ENCODE measurements around the gene METAP2.

Gene METAP2

GRCh38 chr12:95533985-95534384 lies 60.0 kb downstream of the METAP2 start:
- H3K14ac ChIP-seq (ENCODE audit: low read length in 2 of 2): no peak overlapping the region
- 74% methylated on average over 3 of the region's 4 CpGs for WGBS
- no peak overlapping the region for H3K4me2 ChIP-seq (ENCODE audit: low read length, poor library complexity, severe bottlenecking)

GRCh38 chr12:95538006-95538405 lies 64.1 kb downstream of the METAP2 start:
- Histone ChIP-seq H3K27me3 (ENCODE audit: control insufficient read depth in 1 of 2, insufficient read depth in 1 of 2, low read length in 2 of 2) (no peaks in the 10 kb centered on the region), H3K9me3 (ENCODE audit: control insufficient read depth, low read length) (no peaks in the 10 kb centered on the region), H3K79me1 (replicated peaks; ENCODE audit: low read length, poor library complexity, severe bottlenecking) (no peaks in the 10 kb centered on the region), H3K27ac (ENCODE audit: low read length, poor library complexity, severe bottlenecking) (no peak overlapping the region), H3K36me3 (ENCODE audit: control insufficient read depth in 1 of 2, insufficient read depth in 2 of 2, low read depth in 1 of 2, low read length in 2 of 2) (no peaks in the 10 kb centered on the region), H2BK120ac (ENCODE audit: low read depth, low read length) (no peak overlapping the region), H3K4me3 (ENCODE audit: insufficient read depth in 1 of 2, low read depth in 1 of 2, low read length in 2 of 2) (no peak overlapping the region), H3K9ac (ENCODE audit: low read length) (no peak overlapping the region), H3K18ac (ENCODE audit: low read depth in 1 of 2, low read length in 2 of 2) (no peak overlapping the region), H3K14ac (ENCODE audit: low read length in 2 of 2) (no peak overlapping the region), H3K4ac (ENCODE audit: low read depth in 1 of 2, low read length in 2 of 2) (no peak overlapping the region), H2AK5ac (ENCODE audit: low read length, severe bottlenecking) (no peak overlapping the region), H2BK5ac (ENCODE audit: low read depth, low read length, poor library complexity, severe bottlenecking) (no peak overlapping the region), H4K8ac (ENCODE audit: low read length) (no peak overlapping the region), H2AFZ (ENCODE audit: low read depth, low read length) (no peak overlapping the region), H4K91ac (ENCODE audit: low read length) (no peak overlapping the region), H2BK15ac (ENCODE audit: low read depth, poor library complexity, severe bottlenecking) (no peak overlapping the region), H2BK12ac (ENCODE audit: low read length in 2 of 2) (no peak overlapping the region), H3K4me1 (ENCODE audit: control insufficient read depth, insufficient read depth, low read depth, low read length) (no peaks in the 10 kb centered on the region), H3K23ac (ENCODE audit: low read length in 2 of 2) (no peak overlapping the region), H3K4me2 (ENCODE audit: low read length, poor library complexity, severe bottlenecking) (no peak overlapping the region)
- no peak for DNase-seq
- WGBS: 60% methylated on average over 2 of the region's 4 CpGs

More at GRCh38 chr12:95533985-95534384, 60.0 kb downstream of the METAP2 start:
- no peak overlapping the region for H3K4ac ChIP-seq (ENCODE audit: low read depth in 1 of 2, low read length in 2 of 2)
- H4K8ac ChIP-seq (ENCODE audit: low read length): no peak overlapping the region
- no peak overlapping the region for H2BK120ac ChIP-seq (ENCODE audit: low read depth, low read length)
- no peaks in the 10 kb centered on the region for H3K9me3 ChIP-seq (ENCODE audit: control insufficient read depth, low read length)
- no peak overlapping the region for H4K91ac ChIP-seq (ENCODE audit: low read length)
- H3K4me1 ChIP-seq (ENCODE audit: control insufficient read depth, insufficient read depth, low read depth, low read length): no peaks in the 10 kb centered on the region
- no peaks in the 10 kb centered on the region for H3K79me1 ChIP-seq (replicated peaks; ENCODE audit: low read length, poor library complexity, severe bottlenecking)
- no peak overlapping the region for H3K9ac ChIP-seq (ENCODE audit: low read length)
- no peak overlapping the region for H3K18ac ChIP-seq (ENCODE audit: low read depth in 1 of 2, low read length in 2 of 2)
- H3K4me3 ChIP-seq (ENCODE audit: insufficient read depth in 1 of 2, low read depth in 1 of 2, low read length in 2 of 2): no peak overlapping the region
- no peak for DNase-seq
- no peaks in the 10 kb centered on the region for H3K36me3 ChIP-seq (ENCODE audit: control insufficient read depth in 1 of 2, insufficient read depth in 2 of 2, low read depth in 1 of 2, low read length in 2 of 2)
- H3K27me3 ChIP-seq (ENCODE audit: control insufficient read depth in 1 of 2, insufficient read depth in 1 of 2, low read length in 2 of 2): no peaks in the 10 kb centered on the region
- no peak overlapping the region for H2BK15ac ChIP-seq (ENCODE audit: low read depth, poor library complexity, severe bottlenecking)
- H2AK5ac ChIP-seq (ENCODE audit: low read length, severe bottlenecking): no peak overlapping the region
- no peak overlapping the region for H2BK12ac ChIP-seq (ENCODE audit: low read length in 2 of 2)
- H3K27ac ChIP-seq (ENCODE audit: low read length, poor library complexity, severe bottlenecking): no peak overlapping the region
- no peak overlapping the region for H2BK5ac ChIP-seq (ENCODE audit: low read depth, low read length, poor library complexity, severe bottlenecking)
- peak overlapping the region in 1 of 2 experiments; percentile 46 for H3K23ac ChIP-seq (ENCODE audit: low read length in 2 of 2)
- H2AFZ ChIP-seq (ENCODE audit: low read depth, low read length): no peak overlapping the region

GRCh38 chr12:95538656-95539055 lies 64.7 kb downstream of the METAP2 start:
- WGBS: 72% methylated on average over 2 of the region's 5 CpGs
- no peak overlapping the region for H2BK15ac ChIP-seq (ENCODE audit: low read depth, poor library complexity, severe bottlenecking)
- H2BK120ac ChIP-seq (ENCODE audit: low read depth, low read length): no peak overlapping the region
- no peak overlapping the region for H2AFZ ChIP-seq (ENCODE audit: low read depth, low read length)
- H3K9me3 ChIP-seq (ENCODE audit: control insufficient read depth, low read length): no peaks in the 10 kb centered on the region
- no peak overlapping the region for H4K91ac ChIP-seq (ENCODE audit: low read length)
- no peak overlapping the region for H2BK12ac ChIP-seq (ENCODE audit: low read length in 2 of 2)
- no peaks in the 10 kb centered on the region for H3K36me3 ChIP-seq (ENCODE audit: control insufficient read depth in 1 of 2, insufficient read depth in 2 of 2, low read depth in 1 of 2, low read length in 2 of 2)
- H3K4ac ChIP-seq (ENCODE audit: low read depth in 1 of 2, low read length in 2 of 2): no peak overlapping the region
- no peak overlapping the region for H3K27ac ChIP-seq (ENCODE audit: low read length, poor library complexity, severe bottlenecking)
- no peaks in the 10 kb centered on the region for H3K27me3 ChIP-seq (ENCODE audit: control insufficient read depth in 1 of 2, insufficient read depth in 1 of 2, low read length in 2 of 2)
- H3K9ac ChIP-seq (ENCODE audit: low read length): no peak overlapping the region
- H3K14ac ChIP-seq (ENCODE audit: low read length in 2 of 2): no peak overlapping the region
- peak overlapping the region; percentile 19 for H2BK5ac ChIP-seq (ENCODE audit: low read depth, low read length, poor library complexity, severe bottlenecking)
- no peak for DNase-seq
- H2AK5ac ChIP-seq (ENCODE audit: low read length, severe bottlenecking): no peak overlapping the region
- no peak overlapping the region for H3K4me2 ChIP-seq (ENCODE audit: low read length, poor library complexity, severe bottlenecking)
- no peaks in the 10 kb centered on the region for H3K4me1 ChIP-seq (ENCODE audit: control insufficient read depth, insufficient read depth, low read depth, low read length)
- no peak overlapping the region for H3K23ac ChIP-seq (ENCODE audit: low read length in 2 of 2)
- no peak overlapping the region for H3K4me3 ChIP-seq (ENCODE audit: insufficient read depth in 1 of 2, low read depth in 1 of 2, low read length in 2 of 2)
- H3K79me1 ChIP-seq (replicated peaks; ENCODE audit: low read length, poor library complexity, severe bottlenecking): no peaks in the 10 kb centered on the region
- H4K8ac ChIP-seq (ENCODE audit: low read length): no peak overlapping the region
- H3K18ac ChIP-seq (ENCODE audit: low read depth in 1 of 2, low read length in 2 of 2): no peak overlapping the region

- no peak overlapping the region for H3K14ac ChIP-seq (ENCODE audit: low read length in 2 of 2)
- H3K23ac ChIP-seq (ENCODE audit: low read length in 2 of 2): no peak overlapping the region
- H4K91ac ChIP-seq (ENCODE audit: low read length): no peak overlapping the region
- no peak overlapping the region for H3K4me3 ChIP-seq (ENCODE audit: insufficient read depth in 1 of 2, low read depth in 1 of 2, low read length in 2 of 2)
- no peak overlapping the region for H2BK15ac ChIP-seq (ENCODE audit: low read depth, poor library complexity, severe bottlenecking)
- no peak overlapping the region for H3K9ac ChIP-seq (ENCODE audit: low read length)
- no peak overlapping the region for H2AFZ ChIP-seq (ENCODE audit: low read depth, low read length)
- no peaks in the 10 kb centered on the region for H3K4me1 ChIP-seq (ENCODE audit: control insufficient read depth, insufficient read depth, low read depth, low read length)
- no peak overlapping the region for H3K4ac ChIP-seq (ENCODE audit: low read depth in 1 of 2, low read length in 2 of 2)
- no peak for DNase-seq
- no peaks in the 10 kb centered on the region for H3K9me3 ChIP-seq (ENCODE audit: control insufficient read depth, low read length)
- H3K27me3 ChIP-seq (ENCODE audit: control insufficient read depth in 1 of 2, insufficient read depth in 1 of 2, low read length in 2 of 2): peaks cover 0 to 2% of the 10 kb centered on the region in 2 experiments
- no peak overlapping the region for H2AK5ac ChIP-seq (ENCODE audit: low read length, severe bottlenecking)
- H3K79me1 ChIP-seq (replicated peaks; ENCODE audit: low read length, poor library complexity, severe bottlenecking): no peaks in the 10 kb centered on the region
- H3K27ac ChIP-seq (ENCODE audit: low read length, poor library complexity, severe bottlenecking): no peak overlapping the region
- H3K4me2 ChIP-seq (ENCODE audit: low read length, poor library complexity, severe bottlenecking): no peak overlapping the region
- WGBS: 92% methylated on average over 7 of the region's 7 CpGs
- H2BK120ac ChIP-seq (ENCODE audit: low read depth, low read length): no peak overlapping the region
- H2BK5ac ChIP-seq (ENCODE audit: low read depth, low read length, poor library complexity, severe bottlenecking): no peak overlapping the region
- H3K36me3 ChIP-seq (ENCODE audit: control insufficient read depth in 1 of 2, insufficient read depth in 2 of 2, low read depth in 1 of 2, low read length in 2 of 2): no peaks in the 10 kb centered on the region
- no peak overlapping the region for H4K8ac ChIP-seq (ENCODE audit: low read length)
- no peak overlapping the region for H2BK12ac ChIP-seq (ENCODE audit: low read length in 2 of 2)
- no peak overlapping the region for H3K18ac ChIP-seq (ENCODE audit: low read depth in 1 of 2, low read length in 2 of 2)
Observed at GRCh38 chr12:95541436-95541835, 67.5 kb downstream of the METAP2 start.
